HepG2 (cell line): ENCODE data around the gene FCN3. TPM values are rescaled to one million over a fixed set of nuclear protein-coding genes. Genes with fewer than 3 reads are reported as not detected.

Experiments used
- HMG20A ChIP-seq: IDR thresholded peaks from 2 replicates; pipeline ENCODE4 v1.6.1; 2016; ENCODE audit warnings: borderline replicate concordance
- SP1 ChIP-seq, 2 experiments: fragments of 450-650 bp in 1 of 2; sonication (generic) in 1 of 2; formaldehyde crosslinking in 1 of 2; IDR thresholded peaks; 2 replicates each; pipeline versions ENCODE4 v1.4.0 to v1.6.1; 2016 to 2020; ENCODE audit warnings: missing genetic modification reagents in 1 of 2
- SP2 ChIP-seq: sonication (generic); formaldehyde crosslinking; IDR thresholded peaks from 2 replicates; pipeline ENCODE4 v1.5.1; 2020; ENCODE audit warnings: mild to moderate bottlenecking, missing genetic modification reagents
- SP5 ChIP-seq: IDR thresholded peaks from 2 replicates; pipeline ENCODE4 v1.6.1; 2016; ENCODE audit warnings: low read depth, borderline replicate concordance
- SRSF9 ChIP-seq: fragments of 200-400 bp; formaldehyde crosslinking; IDR thresholded peaks from 2 replicates; pipeline ENCODE4 v1.6.1; 2018; ENCODE audit warnings: borderline replicate concordance, mild to moderate bottlenecking, low read depth, low read length; ENCODE audit not compliant: insufficient read depth, poor library complexity, severe bottlenecking
- TEF ChIP-seq: sonication (generic); formaldehyde crosslinking; IDR thresholded peaks from 2 replicates; pipeline ENCODE4 v1.5.0; 2020; ENCODE audit warnings: missing genetic modification reagents
- TFAP4 ChIP-seq: sonication (generic); IDR thresholded peaks from 2 replicates; pipeline ENCODE4 v1.6.1; 2016; ENCODE audit warnings: low read depth, borderline replicate concordance
- TOPORS ChIP-seq: sonication (generic); formaldehyde crosslinking; IDR thresholded peaks from 2 replicates; pipeline ENCODE4 v1.8.0; 2023; ENCODE audit warnings: mild to moderate bottlenecking, missing genetic modification reagents
- TRIM22 ChIP-seq: fragments of 450-650 bp; IDR thresholded peaks from 2 replicates; pipeline ENCODE4 v1.6.1; 2017
- ZBTB39 ChIP-seq: sonication (generic); formaldehyde crosslinking; IDR thresholded peaks from 2 replicates; pipeline ENCODE4 v1.5.0; 2020; ENCODE audit warnings: missing genetic modification reagents
- ZNF124 ChIP-seq: sonication (generic); formaldehyde crosslinking; IDR thresholded peaks from 2 replicates; pipeline ENCODE4 v1.4.0; 2020; ENCODE audit warnings: missing genetic modification reagents
- ZNF138 ChIP-seq: sonication (generic); formaldehyde crosslinking; IDR thresholded peaks from 2 replicates; pipeline ENCODE4 v1.5.0; 2020; ENCODE audit warnings: mild to moderate bottlenecking, low read depth, missing genetic modification reagents
- ZNF329 ChIP-seq: sonication (generic); formaldehyde crosslinking; IDR thresholded peaks from 2 replicates; pipeline ENCODE4 v1.9.0; 2021; ENCODE audit warnings: low read depth, mild to moderate bottlenecking, missing genetic modification reagents
- ZNF513 ChIP-seq: sonication (generic); formaldehyde crosslinking; conservative IDR thresholded peaks from 2 replicates; pipeline ENCODE4 v1.5.0; 2020; ENCODE audit warnings: missing genetic modification reagents
- ZNF574 ChIP-seq: sonication (generic); formaldehyde crosslinking; IDR thresholded peaks from 2 replicates; pipeline ENCODE4 v1.4.0; 2020; ENCODE audit warnings: missing genetic modification reagents
- ZNF878 ChIP-seq: sonication (generic); formaldehyde crosslinking; IDR thresholded peaks from 2 replicates; pipeline ENCODE4 v1.8.1; 2023; ENCODE audit warnings: mild to moderate bottlenecking, missing genetic modification reagents, moderate library complexity
- polyA plus RNA-seq, 8 experiments: library from polyadenylated mRNA; depleted of rRNA in 3 of 8; stranded (reverse) in 7 of 8; unstranded in 1 of 8; fragments of >200 nt; fragmentation: Illumina TruSeq in 4 of 8; extraction: Trizol in 4 of 8; gene quantifications; 2 replicates each; pipeline versions ENCODE4 v1.2.1 to v1.2.3, GENCODE V29; 2011 to 2016; ENCODE audit warnings: low read depth in 4 of 8, missing spikeins in 1 of 8, mixed read lengths in 1 of 8; ENCODE audit not compliant: insufficient read depth in 1 of 8
- total RNA-seq, 5 experiments: library from RNA; depleted of rRNA; stranded (reverse); fragments of >200 nt; fragmentation: Illumina TruSeq; extraction: Trizol; gene quantifications; 2 replicates each; pipeline ENCODE4 v1.2.3, GENCODE V29; 2016; ENCODE audit warnings: low read depth in 1 of 5

FCN3 gene
- total and polyA plus RNA-seq, 2 of the 13 experiments (the other 11 are each of a cell fraction or from before 2014, with no cell fraction given), result not detected

- TF ChIP-seq SP1 (IDR thresholded peaks at IDR 0.05) (no peak), SP1 (CRISPR knock-in tag; IDR thresholded peaks at IDR 0.05) (peak; percentile 63; the same call in 1 of the 2 replicates), ZNF574 (0 out of 2 replicates have a peak, but pooled peaks have one; percentile 54), ZBTB39 (CRISPR knock-in tag) (no peak), ZNF329 (no peak), ZNF124 (no peak), SRSF9 (no peak), HMG20A (CRISPR knock-in tag) (no peak), SP2 (CRISPR knock-in tag) (no peak), ZNF878 (CRISPR knock-in tag) (no peak), ZNF513 (CRISPR knock-in tag) (0 out of 2 replicates have a peak, but pooled peaks have one; percentile 74), SP5 (CRISPR knock-in tag) (peak; percentile 61; the same call in 1 of the 2 replicates), TOPORS (CRISPR knock-in tag) (no peak), ZNF138 (no peak), TRIM22 (no peak), TEF (no peak), TFAP4 (peak; percentile 45; the same call in 1 of the 2 replicates)
Measured at GRCh38 chr1:27357281-27358037, 17.2 kb downstream of the FCN3 start (continued).
